HL-60 (cell line): Measurements from ENCODE around the gene IMMP2L.

Experiments used
- POLR2AphosphoS5 ChIP-seq: IDR thresholded peaks from 2 replicates; pipeline ENCODE4 v1.6.1; 2012; ENCODE audit warnings: low read depth
- TF ChIP-seq, protein P1 (sequence below): IDR thresholded peaks from one replicate; pipeline ENCODE4 v1.5.1; 2011; ENCODE audit warnings: low read length, control low read depth, inconsistent platforms; ENCODE audit not compliant: insufficient read depth
- TF ChIP-seq, protein P2 (sequence below): IDR thresholded peaks from 2 replicates; pipeline ENCODE4 v1.6.1; 2012; ENCODE audit warnings: low read depth; ENCODE audit not compliant: insufficient replicate concordance

DNA sequence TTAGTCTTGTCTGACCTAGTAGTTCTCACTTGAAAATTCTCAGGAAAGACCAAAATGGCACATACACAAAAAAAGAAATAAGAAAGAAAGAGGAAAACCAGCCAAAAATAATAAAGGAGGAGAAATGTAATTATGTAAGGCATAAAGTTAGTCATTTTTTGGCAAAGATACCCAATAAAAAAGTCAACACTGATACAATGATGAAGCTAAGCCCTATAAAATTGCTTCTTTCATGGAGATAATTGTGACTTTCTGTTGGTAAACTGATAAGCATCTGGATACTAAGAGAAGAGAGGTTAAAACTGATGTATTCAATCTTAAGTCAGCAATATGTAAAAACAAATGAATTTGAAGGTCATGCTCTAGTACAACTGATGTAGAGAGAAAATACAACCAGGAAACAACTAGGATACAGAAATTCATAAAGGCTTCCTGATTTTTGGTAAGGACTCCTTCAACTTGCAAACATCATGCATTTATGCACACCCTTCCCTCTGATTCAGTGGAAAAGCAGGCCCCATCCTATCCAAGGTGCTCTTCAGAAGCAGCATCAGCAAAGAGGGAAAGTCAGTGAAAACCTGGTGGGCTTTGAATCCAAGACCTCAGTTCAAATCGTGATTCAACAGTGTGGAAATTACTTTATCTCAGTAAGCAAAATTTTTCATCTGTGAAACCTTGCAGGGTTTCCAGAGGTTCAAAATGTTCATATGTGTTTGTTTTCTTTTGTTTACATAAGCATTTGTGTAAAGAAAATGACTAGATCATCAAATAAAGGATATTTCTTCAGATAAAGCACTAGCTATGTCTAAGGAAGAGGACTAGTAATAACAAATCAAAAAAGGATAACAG is 32.6 kb downstream of the IMMP2L start:
- TF ChIP-seq, protein P1, sequence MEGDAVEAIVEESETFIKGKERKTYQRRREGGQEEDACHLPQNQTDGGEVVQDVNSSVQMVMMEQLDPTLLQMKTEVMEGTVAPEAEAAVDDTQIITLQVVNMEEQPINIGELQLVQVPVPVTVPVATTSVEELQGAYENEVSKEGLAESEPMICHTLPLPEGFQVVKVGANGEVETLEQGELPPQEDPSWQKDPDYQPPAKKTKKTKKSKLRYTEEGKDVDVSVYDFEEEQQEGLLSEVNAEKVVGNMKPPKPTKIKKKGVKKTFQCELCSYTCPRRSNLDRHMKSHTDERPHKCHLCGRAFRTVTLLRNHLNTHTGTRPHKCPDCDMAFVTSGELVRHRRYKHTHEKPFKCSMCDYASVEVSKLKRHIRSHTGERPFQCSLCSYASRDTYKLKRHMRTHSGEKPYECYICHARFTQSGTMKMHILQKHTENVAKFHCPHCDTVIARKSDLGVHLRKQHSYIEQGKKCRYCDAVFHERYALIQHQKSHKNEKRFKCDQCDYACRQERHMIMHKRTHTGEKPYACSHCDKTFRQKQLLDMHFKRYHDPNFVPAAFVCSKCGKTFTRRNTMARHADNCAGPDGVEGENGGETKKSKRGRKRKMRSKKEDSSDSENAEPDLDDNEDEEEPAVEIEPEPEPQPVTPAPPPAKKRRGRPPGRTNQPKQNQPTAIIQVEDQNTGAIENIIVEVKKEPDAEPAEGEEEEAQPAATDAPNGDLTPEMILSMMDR: no peak
- TF ChIP-seq, protein P2, sequence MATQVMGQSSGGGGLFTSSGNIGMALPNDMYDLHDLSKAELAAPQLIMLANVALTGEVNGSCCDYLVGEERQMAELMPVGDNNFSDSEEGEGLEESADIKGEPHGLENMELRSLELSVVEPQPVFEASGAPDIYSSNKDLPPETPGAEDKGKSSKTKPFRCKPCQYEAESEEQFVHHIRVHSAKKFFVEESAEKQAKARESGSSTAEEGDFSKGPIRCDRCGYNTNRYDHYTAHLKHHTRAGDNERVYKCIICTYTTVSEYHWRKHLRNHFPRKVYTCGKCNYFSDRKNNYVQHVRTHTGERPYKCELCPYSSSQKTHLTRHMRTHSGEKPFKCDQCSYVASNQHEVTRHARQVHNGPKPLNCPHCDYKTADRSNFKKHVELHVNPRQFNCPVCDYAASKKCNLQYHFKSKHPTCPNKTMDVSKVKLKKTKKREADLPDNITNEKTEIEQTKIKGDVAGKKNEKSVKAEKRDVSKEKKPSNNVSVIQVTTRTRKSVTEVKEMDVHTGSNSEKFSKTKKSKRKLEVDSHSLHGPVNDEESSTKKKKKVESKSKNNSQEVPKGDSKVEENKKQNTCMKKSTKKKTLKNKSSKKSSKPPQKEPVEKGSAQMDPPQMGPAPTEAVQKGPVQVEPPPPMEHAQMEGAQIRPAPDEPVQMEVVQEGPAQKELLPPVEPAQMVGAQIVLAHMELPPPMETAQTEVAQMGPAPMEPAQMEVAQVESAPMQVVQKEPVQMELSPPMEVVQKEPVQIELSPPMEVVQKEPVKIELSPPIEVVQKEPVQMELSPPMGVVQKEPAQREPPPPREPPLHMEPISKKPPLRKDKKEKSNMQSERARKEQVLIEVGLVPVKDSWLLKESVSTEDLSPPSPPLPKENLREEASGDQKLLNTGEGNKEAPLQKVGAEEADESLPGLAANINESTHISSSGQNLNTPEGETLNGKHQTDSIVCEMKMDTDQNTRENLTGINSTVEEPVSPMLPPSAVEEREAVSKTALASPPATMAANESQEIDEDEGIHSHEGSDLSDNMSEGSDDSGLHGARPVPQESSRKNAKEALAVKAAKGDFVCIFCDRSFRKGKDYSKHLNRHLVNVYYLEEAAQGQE: no peak
- no peak for TF ChIP-seq POLR2AphosphoS5
